Aorta (tissue), 4 donors: ENCODE results near the gene ELAPOR2. TPM values are rescaled to one million over a fixed set of nuclear protein-coding genes. Genes with fewer than 3 reads are reported as not detected.

Source experiments
- polyA plus RNA-seq, 2 donors: library from polyadenylated mRNA; stranded (reverse); fragments of 200-250 nt; gene quantifications; one replicate each; pipeline ENCODE4 v1.2.3, GENCODE V29; 2013
- total RNA-seq, 2 donors: library from RNA; stranded (reverse); fragmentation: NEBNext Ultra II Directional; extraction: Animal tissue kit (Norgen Biotek cat#: 25700); gene quantifications; one replicate each; pipeline ENCODE4 v1.2.1, GENCODE V29; 2021
- donor health status: healthy with polysubstance abuse.
- donor health status: Bipolar disorder and iron deficiency.
- donor health status: DM: no; HTN: no; CAD: no.
- donor health status: DM: yes; HTN: yes; CAD: no.

The ELAPOR2 gene
- total and polyA plus RNA-seq, 4 donors: 2.7 to 23.7 (median 10.4) TPM

Other genes starting within 250 kb of the ELAPOR2 start
- gene DMTF1, start 92.8 kb upstream of the ELAPOR2 start, total RNA-seq: 100 to 1,000 TPM in 1 of 2 donors, 10 to 100 TPM in 1; 87.2 to 135 TPM
- gene DMTF1, start 92.8 kb upstream of the ELAPOR2 start, polyA plus RNA-seq: 10 to 100 TPM; 18.7 to 59.0 TPM
- gene TMEM243, start 160.1 kb upstream of the ELAPOR2 start, total RNA-seq: 10 to 100 TPM; 25.3 to 37.7 TPM
- gene TMEM243, start 160.1 kb upstream of the ELAPOR2 start, polyA plus RNA-seq: 10 to 100 TPM; 16.9 to 46.6 TPM